ELR (cell line): Measurements from ENCODE around the gene EDN2.

Source experiments
- DNase-seq: peaks from one replicate; pipeline ENCODE4 v3.0.0-alpha.2; 2015; ENCODE audit warnings: low read depth

EDN2 gene

GRCh38 chr1:41517062-41517438 is 32.6 kb upstream of the EDN2 start:
- DNase-seq = no peak

GRCh38 chr1:41516168-41517061 is 31.9 kb upstream of the EDN2 start:
- DNase-seq = peak; percentile 76

- no peak for DNase-seq
These were observed 31.3 kb upstream of the EDN2 start for GRCh38 chr1:41515778-41516167.

DNA sequence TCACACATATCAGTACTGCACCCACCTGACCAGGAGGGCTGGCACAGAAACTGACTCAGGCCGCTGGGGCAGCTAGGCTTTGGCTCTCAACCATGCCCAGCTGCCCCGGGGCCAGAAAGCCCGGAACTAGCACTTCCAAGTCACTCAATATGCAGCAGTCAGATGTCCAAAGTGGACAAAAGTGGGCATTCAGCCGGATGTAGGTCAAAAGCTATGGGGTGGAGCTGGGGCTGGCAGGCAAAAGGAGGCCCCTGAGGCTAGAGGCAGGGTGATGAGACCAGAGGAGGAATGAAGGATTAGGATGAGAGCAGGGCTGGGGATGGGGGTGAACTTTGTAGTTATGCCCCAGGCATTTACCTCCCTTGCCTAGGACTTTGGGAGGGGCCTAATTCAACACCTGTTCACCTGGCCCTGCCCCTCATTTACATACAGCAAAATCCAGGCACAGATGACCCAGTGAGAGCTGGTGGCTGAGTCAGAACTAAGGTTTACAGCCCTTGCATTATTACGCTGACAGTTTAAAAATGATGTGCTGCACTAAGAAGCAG is 30.7 kb upstream of the EDN2 start:
- no peak for DNase-seq

DNA sequence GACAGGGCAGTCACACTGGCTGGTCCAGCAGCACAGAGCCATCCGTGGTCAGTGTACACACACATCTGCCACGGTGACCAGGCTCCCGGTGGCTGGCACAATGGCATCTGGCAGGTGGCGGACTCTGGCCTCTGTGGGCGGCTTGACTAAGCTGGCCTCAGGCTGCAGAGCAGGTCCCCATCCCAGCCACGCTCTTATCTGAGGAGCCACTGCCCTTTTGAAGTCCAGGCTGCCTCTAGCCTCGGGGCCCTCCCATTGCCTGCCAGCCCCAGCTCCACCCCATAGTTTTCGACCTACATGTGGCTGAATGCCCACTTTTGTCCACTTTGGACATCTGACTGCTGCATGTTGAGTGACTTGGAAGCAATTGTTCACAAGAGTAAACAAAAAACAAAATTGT is 29.9 kb upstream of the EDN2 start:
- DNase-seq = no peak

DNA sequence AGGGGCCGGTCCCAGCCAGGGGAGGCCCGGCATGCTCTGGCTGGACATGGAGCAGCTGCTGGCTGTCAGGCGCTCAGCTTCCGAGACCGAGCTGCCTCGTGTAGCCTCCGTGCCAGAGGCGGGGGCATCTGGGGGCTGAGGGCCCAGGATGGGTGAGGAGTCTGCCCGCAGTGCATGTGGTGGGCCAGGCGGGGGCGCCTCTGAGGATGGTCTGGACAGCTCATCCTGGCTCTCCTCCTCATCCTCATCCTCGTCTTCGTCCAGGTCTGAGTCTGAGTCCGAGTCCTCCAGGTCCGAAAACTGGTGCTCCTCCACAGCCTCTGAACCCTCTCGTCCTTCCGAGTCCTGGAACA is 28.9 kb upstream of the EDN2 start:
- no peak for DNase-seq

DNA sequence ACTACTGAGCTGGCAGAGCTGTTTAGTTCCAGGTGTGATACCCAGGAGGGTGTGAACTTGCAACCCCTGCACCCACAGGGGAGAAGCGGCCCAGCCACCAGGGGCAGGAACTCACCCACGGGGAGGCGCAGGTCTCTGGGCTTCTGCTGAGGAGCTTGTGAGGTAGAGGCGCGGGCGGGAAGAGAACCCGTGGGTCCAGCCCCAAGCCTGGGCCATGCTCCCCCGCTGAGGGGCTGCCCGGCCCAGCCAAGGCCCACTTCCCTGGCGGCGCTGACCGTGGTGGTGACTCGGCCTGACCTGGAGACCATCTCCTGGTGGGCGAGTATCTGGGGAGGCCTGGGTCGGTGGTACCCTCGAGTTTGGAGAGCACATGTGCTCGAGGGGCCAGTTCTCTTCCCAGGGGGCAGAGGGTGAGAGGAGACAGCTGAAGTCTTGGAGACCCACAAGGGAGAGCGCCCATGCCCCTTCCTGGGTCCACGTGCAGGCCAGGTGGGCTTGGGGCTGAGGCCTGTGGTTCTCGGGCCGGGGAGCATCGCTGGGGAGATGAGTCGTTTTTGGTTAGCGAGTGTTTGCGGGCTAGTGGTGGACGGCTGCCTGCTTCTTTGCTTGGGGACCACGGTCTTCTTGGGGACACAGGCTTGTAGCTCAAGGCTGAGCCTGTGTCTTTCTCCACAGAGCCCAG is 28.4 kb upstream of the EDN2 start:
- no peak for DNase-seq

- DNase-seq = no peak
These were observed 26.7 kb upstream of the EDN2 start for GRCh38 chr1:41511239-41511540.

GRCh38 chr1:41510531-41511238 is 26.2 kb upstream of the EDN2 start:
- DNase-seq = no peak

DNA sequence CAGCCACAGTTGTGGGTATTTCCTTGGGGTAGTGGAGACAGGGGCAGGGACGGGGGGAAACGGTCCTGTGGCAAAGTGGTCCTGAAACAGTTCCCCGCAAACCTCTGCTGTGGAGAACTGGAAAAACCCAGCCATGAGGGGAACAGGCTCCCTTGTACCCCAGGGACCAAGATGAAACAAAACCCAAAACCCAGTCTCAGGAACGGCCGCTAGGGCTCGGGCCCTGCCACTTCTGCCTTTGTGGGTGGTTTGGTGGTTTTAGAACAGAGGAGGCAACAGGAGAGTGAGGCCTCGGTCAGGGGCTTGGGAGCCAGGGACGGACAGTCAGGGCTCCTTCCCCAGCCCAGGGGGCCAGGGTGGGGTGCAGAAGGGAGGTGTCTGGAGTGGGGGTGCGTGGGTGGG is 24.8 kb upstream of the EDN2 start:
- DNase-seq = no peak

DNA sequence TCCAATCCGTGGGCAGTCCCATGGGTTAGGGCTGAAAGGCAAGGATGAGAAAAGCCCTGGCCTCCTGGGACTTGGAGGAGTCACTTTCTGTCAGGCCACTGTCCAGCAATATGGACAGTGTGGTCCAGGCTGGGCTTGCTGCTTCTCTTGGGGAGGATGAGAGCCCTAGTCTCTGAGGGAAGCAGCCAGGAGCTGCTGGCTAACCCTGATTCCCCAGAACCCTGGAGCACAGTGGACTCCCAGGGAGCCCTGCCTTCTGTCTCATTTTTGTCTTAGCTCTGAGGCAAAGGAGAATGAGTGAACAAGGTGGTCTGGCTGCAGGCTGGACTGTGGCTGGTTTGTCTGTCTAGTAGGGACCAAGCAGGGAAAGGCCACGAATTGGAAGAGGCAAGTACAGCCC is 23.8 kb upstream of the EDN2 start:
- no peak for DNase-seq

DNA sequence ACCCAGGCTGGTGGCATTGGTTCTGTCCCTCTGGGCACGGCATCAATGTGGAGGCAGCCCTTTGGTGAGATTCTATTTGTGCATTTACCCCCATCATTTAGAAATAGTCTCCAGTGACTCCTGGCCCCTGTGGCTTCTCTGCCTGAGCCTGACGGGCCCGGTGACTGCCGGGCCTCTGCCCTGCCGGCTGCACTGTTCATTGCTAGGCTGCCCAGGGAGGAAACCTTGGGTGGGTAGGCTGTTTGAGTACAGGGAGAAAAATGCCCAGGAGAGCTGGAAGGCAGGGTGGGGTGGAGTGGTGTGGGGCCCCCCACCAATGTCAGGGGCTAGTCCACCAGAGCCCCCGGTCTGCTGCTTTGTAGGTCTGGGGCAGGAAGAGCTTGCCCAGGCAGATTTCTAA is 23.4 kb upstream of the EDN2 start:
- DNase-seq = no peak

DNA sequence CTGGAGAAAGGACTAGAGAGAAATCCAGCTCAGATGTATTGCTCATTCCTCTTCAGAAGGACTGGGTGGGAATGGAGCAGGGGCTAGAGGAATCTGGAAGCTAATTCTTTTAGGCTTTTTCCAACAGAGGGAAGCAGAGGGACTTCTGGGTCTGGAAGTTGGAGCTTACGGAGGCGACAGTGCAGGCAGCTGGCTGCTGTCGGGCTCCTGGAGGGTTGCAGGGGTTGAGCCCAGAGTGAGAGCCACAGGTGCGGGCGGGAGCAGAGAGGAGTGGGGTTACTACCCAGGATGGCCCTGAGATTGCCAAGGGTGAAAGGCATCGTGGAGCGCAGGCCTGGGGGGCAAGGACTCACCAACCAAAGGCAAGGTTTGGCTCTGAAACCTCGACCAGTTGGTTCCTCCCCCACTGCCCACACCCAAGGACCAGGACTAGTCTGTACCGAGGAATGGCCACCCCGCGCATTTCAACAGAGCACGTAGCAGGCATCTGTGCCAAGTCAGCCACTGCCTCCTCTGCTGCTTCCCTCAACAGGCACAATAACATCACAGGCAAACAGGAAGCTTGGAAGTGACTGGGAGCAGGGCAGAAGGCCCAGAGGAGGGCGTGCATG is 22.7 kb upstream of the EDN2 start:
- no peak for DNase-seq

GRCh38 chr1:41504114-41505035 is 19.9 kb upstream of the EDN2 start:
- no peak for DNase-seq

DNA sequence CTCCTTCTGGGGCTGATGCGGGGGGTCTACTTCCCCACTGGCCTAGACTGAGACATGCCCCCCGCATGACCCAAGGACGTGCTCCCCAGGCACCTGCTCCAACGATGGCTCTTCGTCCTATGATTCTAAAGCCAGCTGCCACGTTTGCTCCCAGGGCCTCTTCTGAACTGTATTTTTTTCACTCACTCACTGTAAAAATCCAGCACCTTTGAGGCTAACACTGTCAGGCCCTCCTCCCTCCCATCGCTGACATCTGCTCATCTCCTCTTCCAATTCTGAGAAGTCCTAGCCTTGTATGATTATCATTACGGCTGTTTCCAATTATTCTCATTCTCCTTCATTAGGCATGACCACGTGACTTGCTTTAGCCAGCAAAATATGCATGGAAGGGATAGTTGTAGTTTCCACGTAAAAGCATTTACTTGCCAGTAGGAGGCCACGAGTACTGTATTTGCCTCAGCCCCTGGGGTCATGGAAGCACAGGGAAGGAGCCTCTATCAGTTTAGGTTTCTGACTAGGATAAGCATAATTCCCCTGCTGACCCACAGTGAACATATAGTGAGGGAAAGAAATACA is 19.1 kb upstream of the EDN2 start:
- peak; percentile 41 for DNase-seq

- DNase-seq = no peak
These were observed 18.4 kb upstream of the EDN2 start for GRCh38 chr1:41502912-41503311.

- DNase-seq = no peak
These were observed 17.1 kb upstream of the EDN2 start for GRCh38 chr1:41501581-41501980.

DNA sequence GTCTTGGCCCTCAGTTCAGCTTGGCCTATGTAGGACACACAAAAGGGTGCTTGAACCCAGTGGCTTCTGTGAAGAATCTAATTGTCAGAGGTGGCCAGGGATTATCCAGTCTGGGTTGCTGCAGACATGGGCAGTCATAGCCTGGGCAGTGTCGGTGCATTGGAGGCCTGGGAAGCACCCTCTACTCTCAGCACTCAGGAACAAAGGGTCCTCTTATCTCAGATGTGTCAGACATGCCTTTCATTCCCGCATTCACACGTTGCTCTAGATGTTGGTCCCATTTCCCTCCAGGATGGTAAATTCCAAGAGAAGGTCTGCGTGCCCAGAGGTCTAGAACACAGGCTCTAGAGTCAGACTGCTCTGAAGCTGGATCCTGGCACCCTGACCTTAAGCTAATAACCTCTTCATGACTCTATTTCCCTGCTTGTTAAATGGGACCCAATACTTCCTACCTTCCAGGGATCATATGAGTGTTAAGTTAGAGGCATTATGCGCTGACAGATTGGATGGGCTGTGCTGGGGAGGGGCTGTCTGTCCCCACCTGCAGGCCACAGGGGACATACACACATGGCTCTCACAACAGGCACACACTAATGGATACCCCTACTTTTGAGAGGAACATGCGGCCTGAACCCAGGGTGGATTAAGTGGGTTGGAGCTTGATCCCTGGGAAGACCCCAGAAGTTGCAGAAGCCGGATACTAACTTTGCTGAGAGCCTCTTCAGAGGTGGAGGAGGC is 16.5 kb upstream of the EDN2 start:
- DNase-seq = no peak

- no peak for DNase-seq
These were observed 15.9 kb upstream of the EDN2 start for GRCh38 chr1:41500378-41500777.

DNA sequence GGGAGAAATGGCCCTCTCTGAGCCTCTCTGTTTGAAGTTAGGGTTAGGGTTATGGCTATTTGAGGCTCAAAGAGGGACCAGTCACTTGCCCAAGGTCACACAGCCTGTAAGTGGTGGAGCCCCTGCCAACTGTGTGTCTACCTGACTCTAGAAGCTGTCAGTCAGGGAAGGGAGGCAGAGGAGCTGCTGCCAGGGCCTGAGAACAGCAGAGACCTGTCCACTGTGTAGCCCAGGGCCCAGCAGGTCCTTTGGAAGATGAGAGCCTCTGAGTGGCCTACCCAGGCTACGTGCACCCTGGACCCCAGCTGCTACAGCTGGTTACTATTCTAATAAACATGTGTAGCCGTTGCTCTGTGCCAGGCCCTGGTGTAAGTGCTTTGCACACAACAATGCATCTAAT is 15.1 kb upstream of the EDN2 start:
- DNase-seq = no peak
